Measurements from ENCODE around the gene PDLIM7.

Gene PDLIM7

DNA sequence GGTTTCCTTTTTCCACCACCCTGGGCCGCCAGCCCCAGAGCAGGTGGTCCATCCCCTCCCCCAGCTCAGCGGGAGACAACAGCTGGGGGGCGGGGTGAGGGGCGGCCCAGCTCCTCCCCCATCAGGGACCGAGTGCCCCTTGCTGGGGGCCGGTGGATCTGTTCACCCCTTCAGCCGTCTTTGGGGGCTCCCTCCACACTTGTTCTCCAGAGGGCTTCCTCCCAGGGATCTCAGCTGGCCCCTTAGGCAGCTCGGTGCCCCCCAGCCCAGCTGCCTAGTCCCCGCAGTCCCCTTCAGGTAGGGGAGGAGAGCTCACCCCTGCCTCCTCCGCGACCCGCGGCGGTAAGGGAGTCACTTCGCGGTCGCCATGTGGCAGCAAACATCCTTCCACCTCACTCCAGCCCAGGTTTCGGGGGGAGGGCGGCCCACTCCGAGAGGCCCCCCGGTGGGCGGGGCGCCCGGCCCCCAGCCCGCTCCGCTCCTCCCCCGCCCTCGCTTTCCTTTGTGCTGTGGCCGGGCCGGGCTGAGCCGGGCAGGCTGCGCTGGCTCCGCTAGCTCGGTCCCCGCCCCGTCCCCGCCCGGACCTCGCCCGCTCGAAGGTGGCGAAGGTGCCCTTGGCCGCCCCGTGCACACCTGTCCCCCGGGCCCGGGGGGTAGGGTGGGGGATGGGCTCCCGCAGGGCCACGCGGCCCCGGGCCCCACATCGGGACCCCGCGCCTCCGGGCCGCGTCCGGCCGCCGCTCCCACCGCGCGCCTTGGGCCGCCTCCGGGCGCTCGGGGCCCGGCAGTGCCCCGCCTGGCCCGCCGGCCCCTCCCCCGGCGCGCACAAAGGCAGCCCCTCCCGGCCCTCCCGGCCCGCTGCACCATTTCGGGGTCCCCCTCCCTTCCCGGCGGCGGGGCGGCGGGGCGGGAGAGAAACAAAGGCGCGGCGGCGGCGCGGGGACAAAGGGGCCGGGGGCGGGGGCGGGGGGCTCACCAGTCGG, 24.7 kb downstream of the PDLIM7 start:
- peak; percentile 48 for DNase-seq

- no peak for DNase-seq
These were observed 25.6 kb downstream of the PDLIM7 start for GRCh38 chr5:177471610-177472356.

- DNase-seq = no peak
These were observed 26.5 kb downstream of the PDLIM7 start for GRCh38 chr5:177470759-177471536.

DNA sequence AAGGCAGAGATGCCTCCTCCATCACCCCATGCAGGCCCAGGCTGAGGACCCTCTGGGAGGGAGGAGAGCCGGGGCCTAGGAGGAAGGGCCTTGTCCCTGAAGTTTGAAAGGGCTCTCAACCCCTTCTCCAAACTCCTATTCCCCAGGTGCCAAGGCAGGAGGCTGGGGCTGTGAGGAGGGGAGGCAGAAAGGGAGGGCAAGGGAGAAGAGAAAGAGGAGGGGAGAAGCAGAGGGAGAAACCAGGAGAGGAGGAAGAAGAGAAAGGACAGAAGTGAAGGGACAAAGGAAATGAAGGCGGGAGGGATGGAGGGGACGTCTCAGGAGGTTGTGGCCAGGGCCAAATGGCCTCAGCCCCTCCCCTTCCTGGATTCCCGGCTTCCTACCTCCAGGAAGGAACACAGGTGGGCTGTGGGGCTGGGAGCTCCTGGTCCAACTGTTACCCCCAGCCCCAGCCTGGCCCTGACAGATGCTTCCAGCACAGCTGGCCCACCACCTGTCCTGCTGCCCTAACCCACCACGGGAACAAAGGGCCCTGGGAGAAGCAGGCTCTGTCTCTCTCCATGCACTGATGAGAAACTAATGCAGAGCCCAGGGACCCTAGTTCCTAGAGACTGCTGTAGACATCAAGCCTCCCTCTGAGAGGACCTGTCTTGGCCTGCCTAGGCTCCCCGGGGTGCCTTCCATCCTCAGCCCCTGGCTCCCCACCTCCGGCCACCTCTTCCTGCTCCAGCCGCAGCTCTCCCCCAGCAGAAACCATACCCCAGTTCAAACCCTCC, 27.5 kb downstream of the PDLIM7 start:
- no peak for DNase-seq

DNA sequence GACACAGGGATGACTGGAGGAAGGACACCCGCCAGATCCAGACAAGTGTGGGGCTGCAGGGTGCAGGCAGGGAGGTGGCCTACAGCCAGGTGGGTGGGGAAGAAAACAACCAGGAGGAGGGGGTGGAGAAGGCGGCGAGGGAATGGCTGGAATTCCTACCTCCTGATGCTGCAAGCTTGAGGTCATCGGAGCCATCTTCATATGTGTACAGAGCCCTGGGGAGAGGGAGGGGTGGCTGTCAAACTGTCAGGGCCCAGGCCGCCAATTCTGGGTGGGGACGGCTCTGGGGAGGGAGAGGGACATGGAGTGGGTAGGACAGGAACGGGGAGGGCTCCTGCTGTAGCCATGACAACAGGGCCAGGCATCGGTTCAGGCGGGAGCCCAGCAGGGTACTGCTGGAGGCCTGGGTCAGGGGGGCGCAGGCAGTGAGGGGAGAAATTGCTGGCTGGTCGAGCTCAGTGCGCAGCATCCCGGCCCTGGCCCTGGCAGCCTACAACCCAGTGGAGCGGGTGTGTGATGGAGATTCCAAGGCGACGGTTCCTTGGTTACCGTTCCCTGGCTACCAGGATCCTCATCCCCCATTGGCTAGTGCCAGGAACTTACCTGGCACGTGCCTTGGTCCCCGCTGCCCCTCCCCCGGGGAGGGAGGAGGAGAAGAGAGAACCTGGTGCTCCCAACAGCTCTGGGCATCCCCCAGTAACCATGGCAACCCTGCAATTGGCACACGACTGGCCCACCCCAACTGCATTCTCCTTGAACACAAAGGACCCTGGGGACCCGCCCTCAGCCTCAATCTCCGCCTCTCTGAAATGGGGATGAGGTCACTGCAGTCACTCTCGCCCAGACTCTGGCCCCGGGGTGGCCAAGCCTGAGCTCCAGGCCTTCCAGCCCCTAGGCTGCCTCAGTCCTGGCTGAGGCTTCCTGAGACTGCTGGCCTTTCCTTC, 28.4 kb downstream of the PDLIM7 start:
- DNase-seq = no peak

DNA sequence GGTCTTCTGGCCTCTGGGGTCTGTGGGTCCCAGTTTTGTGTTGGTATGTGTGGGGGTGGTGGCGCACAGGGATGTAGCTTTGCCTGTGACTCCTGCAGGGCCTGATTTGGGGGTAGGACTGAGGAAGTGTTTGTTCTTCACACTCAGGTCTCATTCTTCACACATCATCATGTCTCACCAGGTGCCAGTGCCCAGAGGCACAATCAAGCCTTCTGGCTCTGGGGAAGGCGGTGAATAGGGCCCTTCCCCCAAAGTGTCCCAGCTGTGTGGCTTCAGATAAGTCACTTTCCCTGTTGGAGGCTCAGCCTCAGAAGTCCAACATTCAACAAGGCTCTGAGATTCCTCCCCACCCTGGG, 29.1 kb downstream of the PDLIM7 start:
- no peak for DNase-seq

GRCh38 chr5:177467436-177467835, 30.0 kb downstream of the PDLIM7 start:
- DNase-seq = no peak

- no peak for DNase-seq
These were observed 30.5 kb downstream of the PDLIM7 start for GRCh38 chr5:177466861-177467260.

- DNase-seq = no peak
These were observed 32.4 kb downstream of the PDLIM7 start for GRCh38 chr5:177465044-177465443.

- no peak for DNase-seq
These were observed 35.3 kb downstream of the PDLIM7 start for GRCh38 chr5:177462021-177462670.

GRCh38 chr5:177459819-177460628, 37.4 kb downstream of the PDLIM7 start:
- DNase-seq = no peak

DNA sequence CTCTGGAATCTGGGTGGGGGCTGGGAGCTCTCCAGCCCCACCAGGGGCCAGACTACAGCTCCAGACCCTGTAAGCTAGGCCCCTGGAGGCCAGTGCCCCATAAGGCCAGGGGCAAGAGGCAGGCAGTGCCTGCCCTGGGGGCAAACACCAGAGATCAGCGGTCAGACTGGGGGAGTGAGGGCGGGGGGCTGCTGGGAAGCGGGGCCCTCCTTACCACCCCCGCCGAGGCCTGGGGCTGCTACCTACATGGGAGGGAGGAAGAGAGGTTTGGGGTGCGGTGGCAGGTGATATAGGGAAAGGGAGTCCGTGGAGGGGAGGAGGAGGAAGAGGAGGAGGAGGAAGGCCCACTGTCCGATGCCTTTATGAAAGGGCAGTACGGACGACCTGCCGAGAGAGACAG, 38.0 kb downstream of the PDLIM7 start:
- DNase-seq = no peak

GRCh38 chr5:177458912-177459350, 38.5 kb downstream of the PDLIM7 start:
- no peak for DNase-seq

DNA sequence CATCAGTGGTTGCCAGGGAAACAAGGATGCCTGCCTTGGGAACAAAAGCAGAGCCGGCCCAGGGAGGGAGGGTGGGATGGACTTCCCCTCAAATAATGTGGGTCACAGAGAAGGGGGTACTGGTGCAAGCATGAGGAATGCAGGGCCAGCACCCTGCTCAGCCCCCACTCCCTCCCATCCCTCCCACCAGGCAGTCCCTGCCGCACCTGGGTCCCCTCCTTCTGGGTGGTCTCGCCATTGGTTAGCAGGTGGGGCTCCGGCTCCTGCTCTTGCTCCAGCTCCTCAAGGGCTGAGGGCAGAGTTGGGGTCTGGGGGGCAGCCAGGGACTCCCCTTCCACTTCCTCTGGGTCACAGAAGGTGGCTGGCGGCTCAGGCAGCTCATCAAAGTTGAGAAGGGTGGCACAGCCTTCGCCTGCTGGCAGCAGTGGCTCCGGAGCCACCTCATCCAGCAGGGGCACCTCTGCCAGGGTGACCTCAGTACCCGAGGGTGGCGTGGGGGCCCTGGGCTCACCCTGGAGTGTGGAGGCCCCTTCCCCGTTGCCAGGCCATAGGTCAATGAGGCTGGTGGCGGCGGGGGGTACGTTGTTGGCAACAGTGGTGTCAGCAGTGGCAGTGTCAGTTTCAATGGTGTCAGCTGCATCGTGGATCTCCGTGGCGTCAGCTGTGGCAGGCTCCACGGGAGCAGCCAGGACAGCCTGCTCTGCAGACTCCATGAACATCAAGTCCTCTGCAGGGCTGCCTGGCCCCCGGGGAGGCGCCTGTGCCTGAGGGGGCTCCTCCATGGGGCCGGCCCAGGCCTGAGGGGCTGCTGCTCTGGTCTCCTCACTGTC, 39.3 kb downstream of the PDLIM7 start:
- DNase-seq = no peak

GRCh38 chr5:177456976-177457851, 40.2 kb downstream of the PDLIM7 start:
- peak; percentile 92 for DNase-seq

DNA sequence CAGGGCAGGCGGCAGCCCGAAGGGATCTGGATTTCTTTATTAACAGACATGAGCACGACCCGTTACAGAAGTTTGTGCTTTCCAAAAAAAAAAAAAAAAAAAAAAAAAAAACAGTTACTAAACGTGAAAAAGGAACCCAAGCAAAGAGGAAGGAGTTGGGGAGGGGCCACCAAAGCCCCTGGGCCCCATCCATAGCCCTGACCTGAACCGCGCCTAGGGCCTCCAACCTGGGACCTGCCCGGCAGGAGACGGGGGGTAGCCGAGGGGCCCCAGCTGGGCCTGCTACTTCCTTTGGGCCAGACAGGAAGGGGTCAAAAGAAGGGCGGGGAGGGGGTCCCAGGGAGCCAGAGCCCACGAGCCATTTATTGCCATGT, 40.8 kb downstream of the PDLIM7 start:
- DNase-seq = no peak

DNA sequence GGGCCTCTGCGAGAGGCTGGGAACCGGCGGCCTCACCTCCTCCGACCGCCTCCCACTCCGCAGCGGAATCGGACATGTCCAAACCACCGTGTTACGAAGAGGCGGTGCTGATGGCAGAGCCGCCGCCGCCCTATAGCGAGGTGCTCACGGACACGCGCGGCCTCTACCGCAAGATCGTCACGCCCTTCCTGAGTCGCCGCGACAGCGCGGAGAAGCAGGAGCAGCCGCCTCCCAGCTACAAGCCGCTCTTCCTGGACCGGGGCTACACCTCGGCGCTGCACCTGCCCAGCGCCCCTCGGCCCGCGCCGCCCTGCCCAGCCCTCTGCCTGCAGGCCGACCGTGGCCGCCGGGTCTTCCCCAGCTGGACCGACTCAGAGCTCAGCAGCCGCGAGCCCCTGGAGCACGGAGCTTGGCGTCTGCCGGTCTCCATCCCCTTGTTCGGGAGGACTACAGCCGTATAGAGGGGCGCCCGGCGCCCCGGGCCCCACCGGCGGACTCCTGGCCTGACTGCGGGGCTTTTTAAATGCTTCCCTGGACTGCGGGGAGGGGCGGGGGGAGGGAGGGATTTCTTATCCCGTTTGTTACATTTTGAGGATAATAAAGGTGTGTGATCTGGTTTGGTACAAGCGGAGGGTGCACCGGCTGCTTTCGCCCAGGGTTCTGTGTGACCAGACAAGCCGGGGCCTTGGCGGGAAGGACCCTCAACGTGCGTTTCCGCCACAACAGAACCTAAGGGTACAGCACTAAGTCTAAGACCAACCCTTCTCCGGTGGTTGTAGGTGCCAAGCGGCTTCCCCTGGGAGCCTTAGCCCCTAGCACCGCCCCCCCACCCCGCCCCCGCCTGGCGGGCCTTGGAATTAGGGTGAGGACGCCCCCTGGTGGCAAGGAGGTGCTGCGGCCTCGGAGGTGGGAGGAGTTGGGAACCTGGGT, 41.5 kb downstream of the PDLIM7 start:
- peak; percentile 94 for DNase-seq

Data from RPMI8226 (cell line).